ENCODE results near the gene IFI6. TPM values are rescaled to one million over a fixed set of nuclear protein-coding genes. Genes with fewer than 3 reads are reported as not detected.
"Not testable (repeated sequence)": the region's sequence is repeated elsewhere in the genome, so short reads cannot be mapped to it uniquely, and the experiment has no call there.

The IFI6 gene
- total and polyA plus RNA-seq, 2 donors (not counting 1 experiment from before 2014, with no cell fraction given) = 43.7 to 68.4 TPM

- not testable (repeated sequence) for H3K4me2 ChIP-seq (ENCODE audit: extremely low read depth, insufficient read depth, low read length); H3K27ac ChIP-seq (ENCODE audit: insufficient read depth, low read length); DNase-seq (ENCODE audit: low read depth in 2 of 2); H3K4me3 ChIP-seq (replicated peaks in 1 of 4; ENCODE audit: control extremely low read depth in 1 of 4, insufficient read depth in 1 of 4, low read depth in 3 of 4, low read length in 4 of 4); H3K4me1 ChIP-seq (ENCODE audit: control insufficient read depth, extremely low read depth, insufficient read depth, low read length); H3K9ac ChIP-seq (ENCODE audit: insufficient read depth, low read length); H3K9me3 ChIP-seq (ENCODE audit: control insufficient read depth, insufficient read depth, low read depth, low read length); H3K27me3 ChIP-seq (ENCODE audit: control insufficient read depth, insufficient read depth, low read length); H2AFZ ChIP-seq (ENCODE audit: low read length); H3K36me3 ChIP-seq (ENCODE audit: control insufficient read depth, insufficient read depth, low read length); H4K20me1 ChIP-seq (ENCODE audit: control insufficient read depth, extremely low read depth, insufficient read depth, low read length); H3K79me2 ChIP-seq (ENCODE audit: control insufficient read depth, insufficient read depth, low read length)
Observed at GRCh38 chr1:27680225-27680791, 8.3 kb upstream of the IFI6 start.

- DNase-seq (ENCODE audit: low read depth in 2 of 2) = no peak
- Histone ChIP-seq H4K20me1 (ENCODE audit: control insufficient read depth, extremely low read depth, insufficient read depth, low read length) (no peaks in the 10 kb centered on the region), H3K27ac (ENCODE audit: insufficient read depth, low read length) (no peak overlapping the region), H3K4me3 (replicated peaks in 1 of 4; ENCODE audit: control extremely low read depth in 1 of 4, insufficient read depth in 1 of 4, low read depth in 3 of 4, low read length in 4 of 4) (no peak overlapping the region), H3K36me3 (ENCODE audit: control insufficient read depth, insufficient read depth, low read length) (no peaks in the 10 kb centered on the region), H2AFZ (ENCODE audit: low read length) (no peak overlapping the region), H3K4me1 (ENCODE audit: control insufficient read depth, extremely low read depth, insufficient read depth, low read length) (no peaks in the 10 kb centered on the region), H3K9me3 (ENCODE audit: control insufficient read depth, insufficient read depth, low read depth, low read length) (no peaks in the 10 kb centered on the region), H3K4me2 (ENCODE audit: extremely low read depth, insufficient read depth, low read length) (no peak overlapping the region), H3K27me3 (ENCODE audit: control insufficient read depth, insufficient read depth, low read length) (no peaks in the 10 kb centered on the region), H3K9ac (ENCODE audit: insufficient read depth, low read length) (no peak overlapping the region), H3K79me2 (ENCODE audit: control insufficient read depth, insufficient read depth, low read length) (no peaks in the 10 kb centered on the region)
- no peak for TF ChIP-seq EZH2 (IDR thresholded peaks at IDR 0.05; ENCODE audit: low read length, missing control alignments)
- TF ChIP-seq CTCF (conservative IDR thresholded peaks at IDR 0.05 in 1 of 2, IDR thresholded peaks at IDR 0.05 in 1 of 2; ENCODE audit: low read depth in 1 of 2, low read length in 2 of 2) = no peak
Observed at GRCh38 chr1:27678747-27679146, 6.8 kb upstream of the IFI6 start.

- Histone ChIP-seq H3K4me3 (replicated peaks in 1 of 4; ENCODE audit: control extremely low read depth in 1 of 4, insufficient read depth in 1 of 4, low read depth in 3 of 4, low read length in 4 of 4) (no peak overlapping the region), H2AFZ (ENCODE audit: low read length) (no peak overlapping the region), H3K4me2 (ENCODE audit: extremely low read depth, insufficient read depth, low read length) (no peak overlapping the region), H3K36me3 (ENCODE audit: control insufficient read depth, insufficient read depth, low read length) (no peaks in the 10 kb centered on the region), H3K27ac (ENCODE audit: insufficient read depth, low read length) (no peak overlapping the region), H3K27me3 (ENCODE audit: control insufficient read depth, insufficient read depth, low read length) (no peaks in the 10 kb centered on the region), H3K9ac (ENCODE audit: insufficient read depth, low read length) (no peak overlapping the region), H3K79me2 (ENCODE audit: control insufficient read depth, insufficient read depth, low read length) (no peaks in the 10 kb centered on the region), H3K9me3 (ENCODE audit: control insufficient read depth, insufficient read depth, low read depth, low read length) (no peaks in the 10 kb centered on the region), H4K20me1 (ENCODE audit: control insufficient read depth, extremely low read depth, insufficient read depth, low read length) (no peaks in the 10 kb centered on the region), H3K4me1 (ENCODE audit: control insufficient read depth, extremely low read depth, insufficient read depth, low read length) (peaks cover 9% of the 10 kb centered on the region)
- DNase-seq (ENCODE audit: low read depth in 2 of 2) = no peak
- no peak for TF ChIP-seq EZH2 (IDR thresholded peaks at IDR 0.05; ENCODE audit: low read length, missing control alignments)
- TF ChIP-seq CTCF (conservative IDR thresholded peaks at IDR 0.05 in 1 of 2, IDR thresholded peaks at IDR 0.05 in 1 of 2; ENCODE audit: low read depth in 1 of 2, low read length in 2 of 2) = no peak
Observed at GRCh38 chr1:27676410-27676809, 4.4 kb upstream of the IFI6 start.

All from fibroblast of lung (primary cell).